ENCODE data around the gene ANKRD27.

The ANKRD27 gene

DNA sequence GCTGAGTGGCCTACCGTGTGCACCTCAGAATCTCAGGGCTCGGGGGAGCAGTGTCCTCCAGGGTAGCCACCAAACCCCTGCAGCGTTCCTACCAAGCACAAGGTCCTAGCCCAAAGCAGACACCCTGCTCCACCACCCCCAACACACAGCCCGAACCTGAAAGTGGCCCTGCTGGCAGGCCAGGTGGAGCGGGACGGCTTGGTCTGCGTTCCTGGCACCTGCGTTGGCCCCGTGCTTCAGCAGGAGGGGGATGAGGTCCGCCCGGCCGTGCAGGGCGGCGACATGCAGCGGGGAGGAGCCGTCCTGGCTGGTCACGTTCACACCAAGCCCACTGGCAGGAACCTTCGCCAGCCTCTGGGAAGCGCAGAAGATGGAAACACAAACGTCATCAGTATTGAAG is 67.5 kb downstream of the ANKRD27 start:
- TF ChIP-seq, protein P1, sequence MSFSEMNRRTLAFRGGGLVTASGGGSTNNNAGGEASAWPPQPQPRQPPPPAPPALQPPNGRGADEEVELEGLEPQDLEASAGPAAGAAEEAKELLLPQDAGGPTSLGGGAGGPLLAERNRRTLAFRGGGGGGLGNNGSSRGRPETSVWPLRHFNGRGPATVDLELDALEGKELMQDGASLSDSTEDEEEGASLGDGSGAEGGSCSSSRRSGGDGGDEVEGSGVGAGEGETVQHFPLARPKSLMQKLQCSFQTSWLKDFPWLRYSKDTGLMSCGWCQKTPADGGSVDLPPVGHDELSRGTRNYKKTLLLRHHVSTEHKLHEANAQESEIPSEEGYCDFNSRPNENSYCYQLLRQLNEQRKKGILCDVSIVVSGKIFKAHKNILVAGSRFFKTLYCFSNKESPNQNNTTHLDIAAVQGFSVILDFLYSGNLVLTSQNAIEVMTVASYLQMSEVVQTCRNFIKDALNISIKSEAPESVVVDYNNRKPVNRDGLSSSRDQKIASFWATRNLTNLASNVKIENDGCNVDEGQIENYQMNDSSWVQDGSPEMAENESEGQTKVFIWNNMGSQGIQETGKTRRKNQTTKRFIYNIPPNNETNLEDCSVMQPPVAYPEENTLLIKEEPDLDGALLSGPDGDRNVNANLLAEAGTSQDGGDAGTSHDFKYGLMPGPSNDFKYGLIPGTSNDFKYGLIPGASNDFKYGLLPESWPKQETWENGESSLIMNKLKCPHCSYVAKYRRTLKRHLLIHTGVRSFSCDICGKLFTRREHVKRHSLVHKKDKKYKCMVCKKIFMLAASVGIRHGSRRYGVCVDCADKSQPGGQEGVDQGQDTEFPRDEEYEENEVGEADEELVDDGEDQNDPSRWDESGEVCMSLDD (tag by site-specific recombination; IDR thresholded peaks at IDR 0.05), result no peak
- TF ChIP-seq OVOL3 (tag by site-specific recombination; IDR thresholded peaks at IDR 0.05) (no peak), ZNF248 (tag by site-specific recombination; IDR thresholded peaks at IDR 0.05) (no peak), ZNF133 (tag by site-specific recombination; IDR thresholded peaks at IDR 0.05) (no peak), KLF9 (tag by site-specific recombination; IDR thresholded peaks at IDR 0.05; ENCODE audit: low read depth) (no peak), ZNF155 (tag by site-specific recombination; IDR thresholded peaks at IDR 0.05) (no peak), CTCF (tag by site-specific recombination; IDR thresholded peaks at IDR 0.05) (no peak), ZNF473 (tag by site-specific recombination; IDR thresholded peaks at IDR 0.05) (no peak), ZNF239 (tag by site-specific recombination; IDR thresholded peaks at IDR 0.05) (no peak)
- ChIA-PET POLR2A (no interaction called here), CTCF (interaction anchor here (1.9 kb wide), 1 partner anchor 7 kb away, joined by 5 read pairs; no protein-coding TSS in a partner anchor)
- Histone ChIP-seq H3K4me1 (ENCODE audit: control insufficient read depth, insufficient read depth, low read length) (no peaks in the 10 kb centered on the region), H3K4me3 (ENCODE audit: low read depth, low read length) (no peak overlapping the region), H3K9me3 (ENCODE audit: control insufficient read depth, insufficient read depth, low read depth, low read length) (peaks cover 6% of the 10 kb centered on the region), H3K36me3 (ENCODE audit: control insufficient read depth in 2 of 2, insufficient read depth in 1 of 2, low read length in 2 of 2) (peaks cover 56 to 97% of the 10 kb centered on the region in 2 experiments), H3K27ac (ENCODE audit: extremely low read depth, low read depth, low read length) (no peak overlapping the region)

DNA sequence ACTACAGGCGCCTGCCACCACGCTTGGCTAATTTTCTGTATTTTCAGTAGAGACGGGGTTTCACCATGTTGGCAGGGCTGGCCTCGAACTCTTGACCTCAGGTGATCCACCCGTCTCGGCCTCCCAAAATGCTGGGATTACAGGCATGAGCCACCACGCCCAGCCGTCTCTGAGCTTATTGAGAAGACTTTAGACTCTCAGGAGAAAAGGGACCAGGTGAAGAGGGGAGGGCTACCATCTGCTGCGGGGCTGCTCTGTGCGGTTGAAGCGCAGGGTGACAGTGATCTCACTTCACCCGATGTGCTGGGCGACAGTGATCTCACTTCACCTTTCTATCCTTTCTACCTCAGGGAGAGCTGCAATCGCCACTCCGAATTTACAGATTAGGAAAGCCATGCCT is 68.7 kb downstream of the ANKRD27 start:
- TF ChIP-seq, protein P2, sequence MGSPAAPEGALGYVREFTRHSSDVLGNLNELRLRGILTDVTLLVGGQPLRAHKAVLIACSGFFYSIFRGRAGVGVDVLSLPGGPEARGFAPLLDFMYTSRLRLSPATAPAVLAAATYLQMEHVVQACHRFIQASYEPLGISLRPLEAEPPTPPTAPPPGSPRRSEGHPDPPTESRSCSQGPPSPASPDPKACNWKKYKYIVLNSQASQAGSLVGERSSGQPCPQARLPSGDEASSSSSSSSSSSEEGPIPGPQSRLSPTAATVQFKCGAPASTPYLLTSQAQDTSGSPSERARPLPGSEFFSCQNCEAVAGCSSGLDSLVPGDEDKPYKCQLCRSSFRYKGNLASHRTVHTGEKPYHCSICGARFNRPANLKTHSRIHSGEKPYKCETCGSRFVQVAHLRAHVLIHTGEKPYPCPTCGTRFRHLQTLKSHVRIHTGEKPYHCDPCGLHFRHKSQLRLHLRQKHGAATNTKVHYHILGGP (tag by site-specific recombination; IDR thresholded peaks at IDR 0.05), result no peak
- 0 out of 2 replicates have a peak, but pooled peaks have one; percentile 26 for TF ChIP-seq PRDM1 (tag by site-specific recombination; IDR thresholded peaks at IDR 0.05)
- POLR2A ChIA-PET, result no interaction called here
- CTCF ChIA-PET, result interaction anchor here (0.7 kb wide), 1 partner anchor 1940 kb away, joined by 3 read pairs; no protein-coding TSS in a partner anchor
- peaks cover 57 to 97% of the 10 kb centered on the region in 2 experiments for H3K36me3 ChIP-seq (ENCODE audit: control insufficient read depth in 2 of 2, insufficient read depth in 1 of 2, low read length in 2 of 2)
- H3K4me3 ChIP-seq (ENCODE audit: low read depth, low read length), result no peak overlapping the region
- no peaks in the 10 kb centered on the region for H3K4me1 ChIP-seq (ENCODE audit: control insufficient read depth, insufficient read depth, low read length)
- H3K27ac ChIP-seq (ENCODE audit: extremely low read depth, low read depth, low read length), result no peak overlapping the region
- H3K9me3 ChIP-seq (ENCODE audit: control insufficient read depth, insufficient read depth, low read depth, low read length), result peaks cover 4% of the 10 kb centered on the region

DNA sequence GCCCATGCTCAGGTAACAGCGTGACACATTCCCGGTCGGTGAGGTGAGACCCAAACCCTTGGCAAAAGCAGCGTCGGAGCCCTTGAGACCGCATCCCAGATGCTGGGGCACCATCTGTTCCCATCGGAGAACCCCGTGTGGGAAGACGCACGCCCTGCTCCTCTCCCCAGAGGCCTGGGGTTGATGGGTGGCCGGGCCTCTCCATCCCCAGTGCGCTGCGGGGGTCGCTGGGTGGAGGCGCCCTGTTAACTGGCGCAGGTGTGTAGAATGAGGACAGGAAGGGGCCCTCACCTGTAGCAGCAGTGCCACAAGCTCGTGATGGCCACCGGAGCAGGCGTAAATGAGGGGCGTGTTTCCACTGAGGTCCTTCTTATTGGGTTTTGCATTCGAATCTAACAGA is 69.4 kb downstream of the ANKRD27 start:
- Histone ChIP-seq H3K36me3 (ENCODE audit: control insufficient read depth in 2 of 2, insufficient read depth in 1 of 2, low read length in 2 of 2) (peaks cover 54 to 96% of the 10 kb centered on the region in 2 experiments), H3K4me1 (ENCODE audit: control insufficient read depth, insufficient read depth, low read length) (no peaks in the 10 kb centered on the region), H3K27ac (ENCODE audit: extremely low read depth, low read depth, low read length) (no peak overlapping the region), H3K9me3 (ENCODE audit: control insufficient read depth, insufficient read depth, low read depth, low read length) (peaks cover 4% of the 10 kb centered on the region), H3K4me3 (ENCODE audit: low read depth, low read length) (no peak overlapping the region)
- ChIA-PET CTCF (no interaction called here), POLR2A (interaction anchor here (0.6 kb wide), 1 partner anchor 9 kb away, joined by 4 read pairs; no protein-coding TSS in a partner anchor)
- TF ChIP-seq PRDM1 (tag by site-specific recombination; IDR thresholded peaks at IDR 0.05) (no peak), ZNF302 (tag by site-specific recombination; IDR thresholded peaks at IDR 0.05; ENCODE audit: low read depth) (no peak), ZNF791 (tag by site-specific recombination; IDR thresholded peaks at IDR 0.05) (no peak)

Data from HEK293 (cell line).